ENCODE results near the gene CUEDC2.

DNA sequence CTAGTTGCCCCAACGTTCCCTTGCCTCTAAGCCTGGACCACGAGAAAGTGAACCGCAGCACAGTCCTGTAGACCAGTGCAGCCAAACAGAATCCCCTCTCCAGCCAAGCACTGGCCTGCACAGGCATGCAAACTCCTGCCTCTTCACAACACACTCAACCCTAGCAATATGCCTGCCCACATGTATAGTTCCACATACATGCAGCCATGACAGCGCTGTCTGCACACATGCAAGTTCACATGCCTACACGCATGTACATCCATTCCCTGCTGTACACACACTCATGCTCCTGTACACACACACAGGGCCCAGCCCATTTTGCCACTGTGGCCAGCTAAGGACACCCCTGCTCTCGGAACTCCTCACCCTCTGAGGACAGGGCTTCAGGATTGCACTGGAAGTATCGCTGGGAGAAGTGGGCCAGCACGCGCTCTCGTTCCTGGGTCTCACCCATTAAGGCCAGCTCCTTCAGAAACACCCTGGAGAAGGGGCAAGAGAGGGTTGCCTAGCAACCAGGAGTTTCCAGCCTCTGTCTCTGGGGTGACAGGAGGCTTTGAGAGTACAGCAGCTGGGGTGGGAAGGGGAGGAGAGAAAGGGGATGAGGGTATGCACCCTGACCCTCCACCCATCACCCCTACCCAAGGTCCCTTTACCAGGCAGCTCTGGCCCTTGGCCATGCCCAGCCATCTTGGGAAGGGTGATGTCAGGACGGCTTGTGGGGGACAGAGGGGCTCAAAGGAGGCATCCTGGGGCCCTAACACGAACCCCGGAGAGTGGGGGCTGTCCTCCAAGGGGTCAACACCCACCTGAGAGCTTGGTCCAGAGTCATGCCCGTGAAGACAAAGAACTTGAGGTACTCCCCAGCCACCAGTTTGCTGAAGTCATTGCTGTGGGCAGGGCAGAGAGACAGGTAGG is 20.8 kb downstream of the CUEDC2 start:
- TF ChIP-seq EP300 (IDR thresholded peaks at IDR 0.05) (no peak), POLR2A (IDR thresholded peaks at IDR 0.05) (no peak)
- TF ChIP-seq, protein P1, sequence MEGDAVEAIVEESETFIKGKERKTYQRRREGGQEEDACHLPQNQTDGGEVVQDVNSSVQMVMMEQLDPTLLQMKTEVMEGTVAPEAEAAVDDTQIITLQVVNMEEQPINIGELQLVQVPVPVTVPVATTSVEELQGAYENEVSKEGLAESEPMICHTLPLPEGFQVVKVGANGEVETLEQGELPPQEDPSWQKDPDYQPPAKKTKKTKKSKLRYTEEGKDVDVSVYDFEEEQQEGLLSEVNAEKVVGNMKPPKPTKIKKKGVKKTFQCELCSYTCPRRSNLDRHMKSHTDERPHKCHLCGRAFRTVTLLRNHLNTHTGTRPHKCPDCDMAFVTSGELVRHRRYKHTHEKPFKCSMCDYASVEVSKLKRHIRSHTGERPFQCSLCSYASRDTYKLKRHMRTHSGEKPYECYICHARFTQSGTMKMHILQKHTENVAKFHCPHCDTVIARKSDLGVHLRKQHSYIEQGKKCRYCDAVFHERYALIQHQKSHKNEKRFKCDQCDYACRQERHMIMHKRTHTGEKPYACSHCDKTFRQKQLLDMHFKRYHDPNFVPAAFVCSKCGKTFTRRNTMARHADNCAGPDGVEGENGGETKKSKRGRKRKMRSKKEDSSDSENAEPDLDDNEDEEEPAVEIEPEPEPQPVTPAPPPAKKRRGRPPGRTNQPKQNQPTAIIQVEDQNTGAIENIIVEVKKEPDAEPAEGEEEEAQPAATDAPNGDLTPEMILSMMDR (IDR thresholded peaks at IDR 0.05), result no peak

Data from tibial nerve (tissue), 4 donors.